ENCODE results near the gene RPL18. TPM values are rescaled to one million over a fixed set of nuclear protein-coding genes. Genes with fewer than 3 reads are reported as not detected.

RPL18 gene
- total RNA-seq, result 1,000 to 10,000 TPM; 1,394 to 2,260 (median 1,686) TPM

GRCh38 chr19:48618916-48619691 is at the start of gene RPL18, which contains the start of gene SPHK2:
Gene RPL18 (minus strand): TSS chr19:48619178. CDS start chr19:48619143, 35 bp downstream.
Gene SPHK2 (plus strand): TSS chr19:48619506. CDS start chr19:48620515, 1,009 bp downstream.
- in situ Hi-C loops (cut with MboI; ENCODE audit: low pct_ligation_motif_present in 1 of 4, low pct_unique_long_range_greater_than_20kb in 1 of 4, low sequenced_read_pairs in 3 of 4) (no loop called here), intact Hi-C loops (cut with DNase I; ENCODE audit: low total_unique reads) (no loop called here)
- Histone ChIP-seq H3K27ac (peak within 1 kb of the TSS; percentile 90 to 97 (median 94)), H3K4me1 (peaks cover 31 to 55% (median 49%) of the 10 kb centered on the region in 4 donors), H3K36me3 (peaks cover 0 to 19% (median 6%) of the 10 kb centered on the region in 4 donors), H3K9me3 (no peaks in the 10 kb centered on the region), H3K27me3 (no peaks in the 10 kb centered on the region), H3K4me3 (peak within 1 kb of the TSS; percentile 56 to 90 (median 68))
- peak; percentile 98 for DNase-seq
- WGBS, 2 donors (ENCODE audit: low coverage in 1 of 2), result 0% methylated on average over 15 to 39 of the region's 69 CpGs
- peak; percentile 96 for TF ChIP-seq POLR2A (IDR thresholded peaks at IDR 0.05)
- peak; percentile 96 to 98 (median 97) for TF ChIP-seq POLR2AphosphoS5 (IDR thresholded peaks at IDR 0.05)
- TF ChIP-seq CTCF (IDR thresholded peaks at IDR 0.05), result peak in 1 of 5 experiments; percentile 13
- peak; percentile 49 for TF ChIP-seq EP300 (IDR thresholded peaks at IDR 0.05; ENCODE audit: low read depth)

GRCh38 chr19:48668761-48669160 is 49.8 kb upstream of the RPL18 start:
- no peaks in the 10 kb centered on the region for H3K36me3 ChIP-seq
- no peak overlapping the region for H3K27ac ChIP-seq
- no peak overlapping the region for H3K4me3 ChIP-seq
- TF ChIP-seq EP300 (IDR thresholded peaks at IDR 0.05; ENCODE audit: low read depth), result no peak
- no peak for TF ChIP-seq CTCF (IDR thresholded peaks at IDR 0.05)
- no peak for TF ChIP-seq POLR2A (IDR thresholded peaks at IDR 0.05)
- no peak for TF ChIP-seq POLR2AphosphoS5 (IDR thresholded peaks at IDR 0.05)
- in situ Hi-C loops (cut with MboI; ENCODE audit: low pct_ligation_motif_present in 1 of 4, low pct_unique_long_range_greater_than_20kb in 1 of 4, low sequenced_read_pairs in 3 of 4), result no loop called here
- 93 to 100% methylated on average over 1 to 2 of the region's 2 CpGs for WGBS, 2 donors (ENCODE audit: low coverage in 1 of 2)
- DNase-seq, result no peak
- H3K27me3 ChIP-seq, result no peaks in the 10 kb centered on the region
- no peaks in the 10 kb centered on the region for H3K9me3 ChIP-seq
- intact Hi-C loops (cut with DNase I; ENCODE audit: low total_unique reads), result no loop called here
- no peaks in the 10 kb centered on the region for H3K4me1 ChIP-seq

DNA sequence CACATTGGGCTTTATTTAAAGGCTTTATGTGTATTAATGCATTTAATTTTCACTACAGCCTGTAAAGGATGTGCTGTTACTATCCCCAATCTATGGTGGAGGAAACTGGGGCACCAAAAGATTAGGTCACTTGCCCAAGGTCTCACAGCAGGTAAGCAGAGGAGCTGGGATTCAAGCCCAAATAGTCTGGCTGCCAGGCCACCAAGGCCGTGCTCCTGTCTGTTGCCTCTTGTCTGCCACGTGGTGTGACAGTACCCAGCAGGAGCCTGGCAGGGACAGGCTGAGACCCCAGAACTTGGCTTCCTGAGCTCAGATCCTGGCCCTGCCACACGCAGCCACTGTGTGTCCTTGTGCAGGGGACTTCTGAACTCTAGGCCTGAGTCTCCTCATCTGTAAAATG is 49.4 kb upstream of the RPL18 start:
- intact Hi-C loops (cut with DNase I; ENCODE audit: low total_unique reads) (no loop called here), in situ Hi-C loops (cut with MboI; ENCODE audit: low pct_ligation_motif_present in 1 of 4, low pct_unique_long_range_greater_than_20kb in 1 of 4, low sequenced_read_pairs in 3 of 4) (no loop called here)
- Histone ChIP-seq H3K9me3 (no peaks in the 10 kb centered on the region), H3K4me1 (no peaks in the 10 kb centered on the region), H3K4me3 (no peak overlapping the region), H3K27ac (no peak overlapping the region), H3K27me3 (no peaks in the 10 kb centered on the region), H3K36me3 (no peaks in the 10 kb centered on the region)
- 89% methylated on average over 3 of the region's 3 CpGs; no CpG with 5 or more reads in 1 of the 2 donors for WGBS, 2 donors (ENCODE audit: low coverage in 1 of 2)
- no peak for DNase-seq
- TF ChIP-seq CTCF (IDR thresholded peaks at IDR 0.05) (no peak), EP300 (IDR thresholded peaks at IDR 0.05; ENCODE audit: low read depth) (no peak)

- no peak for TF ChIP-seq CTCF (IDR thresholded peaks at IDR 0.05)
- Histone ChIP-seq H3K36me3 (no peaks in the 10 kb centered on the region), H3K4me1 (peaks cover 0 to 6% (median under 1%) of the 10 kb centered on the region in 4 donors), H3K27ac (no peak overlapping the region), H3K9me3 (no peaks in the 10 kb centered on the region), H3K27me3 (no peaks in the 10 kb centered on the region), H3K4me3 (no peak overlapping the region)
- DNase-seq, result no peak
- 48 to 56% methylated on average over 4 to 6 of the region's 6 CpGs for WGBS, 2 donors (ENCODE audit: low coverage in 1 of 2)
- intact Hi-C loops (cut with DNase I; ENCODE audit: low total_unique reads) (no loop called here), in situ Hi-C loops (cut with MboI; ENCODE audit: low pct_ligation_motif_present in 1 of 4, low pct_unique_long_range_greater_than_20kb in 1 of 4, low sequenced_read_pairs in 3 of 4) (no loop called here)
Observed at GRCh38 chr19:48665786-48666185, 46.8 kb upstream of the RPL18 start.

All from transverse colon (tissue), 4 donors.